OCI-LY7 (cell line): Measurements from ENCODE around the gene CPT2. TPM values are rescaled to one million over a fixed set of nuclear protein-coding genes. Genes with fewer than 3 reads are reported as not detected.

ENCODE experiments used
- BruUV-seq: library from RNA; stranded (reverse); fragments of 400-500 nt; replicated peaks from 2 replicates; lab custom pipeline; 2021; lab: Mats Ljungman, UMichigan
- CTCF ChIA-PET: fragments of 300-600 bp; sonication (Branson Sonifier 250); formaldehyde crosslinking; loops from one replicate; lab custom pipeline; 2022; ENCODE audit warnings: antibody characterized with exemption; ENCODE audit not compliant: unreplicated experiment; lab: Charles Lee
- POLR2A ChIA-PET: fragments of 300-600 bp; sonication (Branson Sonifier 250); formaldehyde crosslinking; loops from one replicate; lab custom pipeline; 2022; ENCODE audit warnings: antibody characterized with exemption; lab: Charles Lee
- DNase-seq: peaks from one replicate; pipeline ENCODE4 v3.0.0-alpha.2; 2015; ENCODE audit warnings: low spot score
- H2AFZ ChIP-seq: fragments of 200-600 bp; sonication (generic), shearing (Covaris generic); 2 replicates; pipeline ENCODE4 v1.6.1; 2014; ENCODE audit warnings: mild to moderate bottlenecking, antibody characterized with exemption, low read length, moderate library complexity
- H3K27ac ChIP-seq: fragments of 200-600 bp; sonication (generic); 2 replicates; pipeline ENCODE4 v1.5.1; 2014; ENCODE audit warnings: mixed run types, low read depth, mild to moderate bottlenecking, moderate library complexity, low read length, inconsistent platforms; ENCODE audit not compliant: poor library complexity, severe bottlenecking
- H3K36me3 ChIP-seq: fragments of 200-600 bp; sonication (generic); 2 replicates; pipeline ENCODE4 v1.6.1; 2014; ENCODE audit warnings: mild to moderate bottlenecking, antibody characterized with exemption, low read length, moderate library complexity, mixed read lengths; ENCODE audit not compliant: insufficient read depth
- H3K4me1 ChIP-seq: fragments of 200-600 bp; sonication (generic); 2 replicates; pipeline ENCODE4 v1.5.1; 2014; ENCODE audit warnings: mild to moderate bottlenecking, low read length; ENCODE audit not compliant: insufficient read depth, poor library complexity, severe bottlenecking
- H3K4me2 ChIP-seq: fragments of 200-600 bp; sonication (generic); 2 replicates; pipeline ENCODE4 v1.6.1; 2014; ENCODE audit warnings: mild to moderate bottlenecking, low read length
- H3K4me3 ChIP-seq: fragments of 200-600 bp; sonication (generic); 2 replicates; pipeline ENCODE4 v1.5.1; 2014; ENCODE audit warnings: mild to moderate bottlenecking, low read depth, low read length; ENCODE audit not compliant: poor library complexity, severe bottlenecking
- H3K79me2 ChIP-seq: fragments of 200-600 bp; sonication (generic); 2 replicates; pipeline ENCODE4 v1.6.1; 2016; ENCODE audit warnings: low read depth, mild to moderate bottlenecking, low read length, moderate library complexity, mixed read lengths; ENCODE audit not compliant: insufficient read depth
- H3K9me2 ChIP-seq: fragments of 200-600 bp; sonication (generic); 2 replicates; pipeline ENCODE4 v1.6.1; 2016; ENCODE audit warnings: mild to moderate bottlenecking, low read length, mixed read lengths; ENCODE audit not compliant: insufficient read depth
- H3K9me3 ChIP-seq: fragments of 200-600 bp; sonication (generic); 2 replicates; pipeline ENCODE4 v1.6.1; 2014; ENCODE audit warnings: mild to moderate bottlenecking, mixed run types, low read length, mixed read lengths
- H4K20me1 ChIP-seq: fragments of 200-600 bp; sonication (generic); 2 replicates; pipeline ENCODE4 v1.6.1; 2014; ENCODE audit warnings: mild to moderate bottlenecking, antibody characterized with exemption, low read length, moderate library complexity, mixed read lengths; ENCODE audit not compliant: insufficient read depth
- EZH2phosphoT487 ChIP-seq: fragments of 200-600 bp; sonication (generic); IDR thresholded peaks from 2 replicates; pipeline ENCODE4 v1.6.1; 2018; ENCODE audit warnings: low read depth, borderline replicate concordance, mild to moderate bottlenecking, mixed run types, antibody characterized with exemption, low read length, moderate library complexity, mixed read lengths
- intact Hi-C: fragments of 100-400 bp; cut with micrococcal nuclease; formaldehyde crosslinking; loops from one replicate; pipeline ENCODE4 v1.10.0; 2022; ENCODE audit not compliant: unreplicated experiment
- total RNA-seq, 2 experiments: library from RNA; depleted of rRNA in 1 of 2; stranded (reverse); fragments of >200 nt in 1 of 2; shearing (Covaris generic) in 1 of 2; gene quantifications; 2 replicates each; pipeline ENCODE4 v1.2.3, GENCODE V29; 2014 to 2022
- TF ChIP-seq, protein P1 (sequence below): fragments of 200-600 bp; sonication (generic); conservative IDR thresholded peaks from 2 replicates; pipeline ENCODE4 v1.5.1; 2014; ENCODE audit warnings: mild to moderate bottlenecking, antibody characterized with exemption, low read length, moderate library complexity, mixed read lengths

Gene CPT2
- total RNA-seq, 2 experiments from 2014 or later: 19.9 to 26.6 TPM

DNA sequence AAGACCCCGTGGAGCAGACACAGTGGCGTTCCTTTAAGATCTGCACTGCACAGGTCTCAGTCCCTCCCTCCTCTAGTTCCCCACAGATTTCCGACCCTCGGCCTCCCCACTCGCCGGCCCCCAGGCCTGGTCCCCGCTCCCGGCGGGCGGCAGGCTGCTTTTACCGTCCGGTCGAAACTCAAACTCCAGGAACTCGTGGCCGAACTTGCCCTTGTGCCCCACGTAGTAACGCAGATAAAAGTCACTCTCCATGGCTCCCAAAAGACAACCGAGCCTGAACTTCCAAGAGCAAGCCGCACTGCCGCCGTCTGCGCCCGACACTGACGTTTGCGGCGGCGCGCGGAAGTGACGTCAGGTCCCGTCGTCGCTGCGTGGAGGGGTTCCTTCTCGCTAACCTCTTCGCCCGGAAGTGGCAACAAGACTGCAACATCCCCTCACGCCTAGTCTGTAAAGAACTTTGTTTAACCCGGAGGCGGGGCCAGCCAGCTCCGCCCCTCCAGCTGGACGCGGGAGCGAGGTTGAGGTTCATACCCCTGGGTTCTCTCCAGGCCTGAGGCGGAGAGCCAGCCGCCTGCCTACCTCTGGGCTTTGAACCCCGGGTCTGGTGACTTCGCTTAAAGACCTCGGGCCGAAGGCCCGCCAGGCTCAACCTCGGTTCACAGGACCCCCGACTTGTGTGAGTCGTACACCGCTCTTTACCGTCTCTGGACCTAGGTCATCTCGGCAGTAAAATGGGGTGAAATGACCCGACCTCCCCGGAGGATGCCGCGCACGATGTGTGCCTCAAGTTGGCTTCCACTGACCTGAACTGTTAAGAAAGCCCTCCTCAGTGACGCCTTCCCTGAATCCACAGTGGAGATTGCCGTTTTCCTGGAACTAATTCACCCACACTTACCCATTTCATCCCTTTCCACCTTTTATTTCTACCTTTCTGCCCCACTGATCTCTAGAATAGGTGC is 41.9 kb downstream of the CPT2 start, which contains the start of gene MAGOH:
MAGOH (minus strand) TSS at position 322 of the 959 bp plus-strand sequence; CDS start at position 252, 70 bp downstream.
- TSS peak; percentile 95 for BruUV-seq
- ChIA-PET CTCF (no interaction called here), POLR2A (interaction anchor here (0.7 to 1.0 kb wide), 2 partner anchors 21 to 735 kb away, joined by 4 to 5 read pairs; no protein-coding TSS in a partner anchor)
- Histone ChIP-seq H3K4me3 (peak within 1 kb of the TSS; percentile 85), H3K9me2 (no peaks in the 10 kb centered on the region), H3K4me2 (peak within 1 kb of the TSS; percentile 92), H3K79me2 (peaks cover 26% of the 10 kb centered on the region), H4K20me1 (0 out of 2 replicates have a peak, but pooled peaks cover 3% of the 10 kb centered on the region), H3K36me3 (peaks cover 32% of the 10 kb centered on the region), H3K4me1 (peaks cover 27% of the 10 kb centered on the region), H3K9me3 (no peaks in the 10 kb centered on the region), H2AFZ (peak within 1 kb of the TSS; percentile 84; the same call in 1 of the 2 replicates), H3K27ac (peak within 1 kb of the TSS; percentile 27)
- intact Hi-C loops: no loop called here
- DNase-seq: peak; percentile 96
- TF ChIP-seq EZH2phosphoT487: no peak
- TF ChIP-seq, protein P1, sequence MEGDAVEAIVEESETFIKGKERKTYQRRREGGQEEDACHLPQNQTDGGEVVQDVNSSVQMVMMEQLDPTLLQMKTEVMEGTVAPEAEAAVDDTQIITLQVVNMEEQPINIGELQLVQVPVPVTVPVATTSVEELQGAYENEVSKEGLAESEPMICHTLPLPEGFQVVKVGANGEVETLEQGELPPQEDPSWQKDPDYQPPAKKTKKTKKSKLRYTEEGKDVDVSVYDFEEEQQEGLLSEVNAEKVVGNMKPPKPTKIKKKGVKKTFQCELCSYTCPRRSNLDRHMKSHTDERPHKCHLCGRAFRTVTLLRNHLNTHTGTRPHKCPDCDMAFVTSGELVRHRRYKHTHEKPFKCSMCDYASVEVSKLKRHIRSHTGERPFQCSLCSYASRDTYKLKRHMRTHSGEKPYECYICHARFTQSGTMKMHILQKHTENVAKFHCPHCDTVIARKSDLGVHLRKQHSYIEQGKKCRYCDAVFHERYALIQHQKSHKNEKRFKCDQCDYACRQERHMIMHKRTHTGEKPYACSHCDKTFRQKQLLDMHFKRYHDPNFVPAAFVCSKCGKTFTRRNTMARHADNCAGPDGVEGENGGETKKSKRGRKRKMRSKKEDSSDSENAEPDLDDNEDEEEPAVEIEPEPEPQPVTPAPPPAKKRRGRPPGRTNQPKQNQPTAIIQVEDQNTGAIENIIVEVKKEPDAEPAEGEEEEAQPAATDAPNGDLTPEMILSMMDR: no peak

- Histone ChIP-seq H2AFZ (no peak overlapping the region), H3K36me3 (peaks cover 26% of the 10 kb centered on the region), H3K4me2 (no peak overlapping the region), H3K4me1 (peaks cover 29% of the 10 kb centered on the region), H3K27ac (no peak overlapping the region), H3K4me3 (no peak overlapping the region), H4K20me1 (0 out of 2 replicates have a peak, but pooled peaks cover 3% of the 10 kb centered on the region), H3K9me2 (no peaks in the 10 kb centered on the region), H3K9me3 (no peaks in the 10 kb centered on the region), H3K79me2 (peaks cover 15% of the 10 kb centered on the region)
- ChIA-PET POLR2A (interaction anchor here (0.8 kb wide), 1 partner anchor 10 kb away, joined by 3 read pairs; no protein-coding TSS in a partner anchor), CTCF (no interaction called here)
- no peak for TF ChIP-seq EZH2phosphoT487
- TF ChIP-seq, protein P1: no peak
- BruUV-seq: no TSS peak
- intact Hi-C loops: no loop called here
- no peak for DNase-seq
Observed at GRCh38 chr1:53241828-53242227, 45.2 kb downstream of the CPT2 start.
